Gastroesophageal sphincter (tissue), 3 donors: ENCODE results near the gene CFAP298.

Experiments
- CTCF ChIP-seq, 4 experiments: fragments of 200-600 bp in 2 of 4; fragments of 450-650 bp in 2 of 4; sonication (generic) in 1 of 4; IDR thresholded peaks; one replicate each; pipeline ENCODE4 v1.5.1; 2017 to 2019; ENCODE audit warnings: antibody characterized with exemption in 4 of 4, mild to moderate bottlenecking in 2 of 4, moderate library complexity in 2 of 4
- EP300 ChIP-seq: sonication (generic); formaldehyde crosslinking; IDR thresholded peaks from one replicate; pipeline ENCODE4 v1.6.1; 2017; ENCODE audit warnings: antibody characterized with exemption, mild to moderate bottlenecking
- POLR2AphosphoS5 ChIP-seq: sonication (generic); formaldehyde crosslinking; IDR thresholded peaks from one replicate; pipeline ENCODE4 v1.6.1; 2017; ENCODE audit warnings: antibody characterized with exemption

- TF ChIP-seq CTCF (IDR thresholded peaks at IDR 0.05) = no peak
- TF ChIP-seq POLR2AphosphoS5 = no peak
- TF ChIP-seq EP300 = no peak
Measured at GRCh38 chr21:32549886-32550285, 62.3 kb downstream of the CFAP298 start.
